ENCODE measurements around the gene PCK1. TPM values are rescaled to one million over a fixed set of nuclear protein-coding genes. Genes with fewer than 3 reads are reported as not detected.

PCK1 gene
- polyA plus RNA-seq, 3 donors: not detected

GRCh38 chr20:57609086-57609841 is 48.4 kb downstream of the PCK1 start:
- 89% methylated on average over 14 of the region's 16 CpGs for WGBS (ENCODE audit: insufficient coverage)
- H3K4me1 Mint-ChIP-seq: peaks cover 4% of the 10 kb centered on the region
- H3K4me3 Mint-ChIP-seq: no peak overlapping the region
- Histone ChIP-seq H4K20me1 (ENCODE audit: insufficient read depth, low read length) (no peaks in the 10 kb centered on the region), H3K9me3 (replicated peaks in 1 of 2; ENCODE audit: control insufficient read depth in 1 of 2, insufficient read depth in 1 of 2, low read length in 2 of 2) (no peaks in the 10 kb centered on the region), H3K27ac (ENCODE audit: low read depth in 1 of 2, low read length in 2 of 2) (no peak overlapping the region), H3K36me3 (replicated peaks in 1 of 2; ENCODE audit: control insufficient read depth in 1 of 2, insufficient read depth in 2 of 2, low read length in 2 of 2) (peaks cover 0 to 12% of the 10 kb centered on the region in 2 donors), H3K4me1 (ENCODE audit: control insufficient read depth in 1 of 2, insufficient read depth in 2 of 2, low read length in 2 of 2) (no peaks in the 10 kb centered on the region), H3K9ac (ENCODE audit: insufficient read depth, low read length, poor library complexity, severe bottlenecking) (no peak overlapping the region), H3K4me2 (replicated peaks; ENCODE audit: extremely low read depth, low read length, poor library complexity, severe bottlenecking) (no peak overlapping the region), H3K4me3 (replicated peaks in 1 of 3; ENCODE audit: low read depth in 2 of 3, low read length in 3 of 3) (no peak overlapping the region), H3K79me2 (ENCODE audit: insufficient read depth, low read length) (no peaks in the 10 kb centered on the region), H3K27me3 (ENCODE audit: control insufficient read depth in 2 of 2, insufficient read depth in 2 of 2, low read length in 2 of 2) (no peaks in the 10 kb centered on the region), H2AFZ (ENCODE audit: insufficient read depth, low read depth, low read length, poor library complexity, severe bottlenecking) (no peak overlapping the region)
- DNase-seq: no peak
- H3K27me3 Mint-ChIP-seq (ENCODE audit: low read depth in 3 of 3): peaks cover 6 to 25% (median 7%) of the 10 kb centered on the region in 3 donors
- H3K9me3 Mint-ChIP-seq: peaks cover 0 to 5% (median 0%) of the 10 kb centered on the region in 7 donors
- intact Hi-C loops (cut with micrococcal nuclease): no loop called here
- no peak overlapping the region for H3K27ac Mint-ChIP-seq
- peaks cover 5 to 46% of the 10 kb centered on the region in 2 donors for H3K36me3 Mint-ChIP-seq
- TF ChIP-seq CTCF (IDR thresholded peaks at IDR 0.05): no peak

- peaks cover 9 to 52% of the 10 kb centered on the region in 2 donors for H3K36me3 Mint-ChIP-seq
- no peaks in the 10 kb centered on the region for H3K79me2 ChIP-seq (ENCODE audit: insufficient read depth, low read length)
- H3K4me1 Mint-ChIP-seq: peaks cover 4% of the 10 kb centered on the region
- H3K9me3 ChIP-seq (replicated peaks in 1 of 2; ENCODE audit: control insufficient read depth in 1 of 2, insufficient read depth in 1 of 2, low read length in 2 of 2): no peaks in the 10 kb centered on the region
- H3K4me2 ChIP-seq (replicated peaks; ENCODE audit: extremely low read depth, low read length, poor library complexity, severe bottlenecking): no peak overlapping the region
- no peaks in the 10 kb centered on the region for H4K20me1 ChIP-seq (ENCODE audit: insufficient read depth, low read length)
- H3K27ac ChIP-seq (ENCODE audit: low read depth in 1 of 2, low read length in 2 of 2): no peak overlapping the region
- no peak overlapping the region for H3K27ac Mint-ChIP-seq
- 100% methylated on average over 5 of the region's 8 CpGs for WGBS (ENCODE audit: insufficient coverage)
- no peak overlapping the region for H3K4me3 Mint-ChIP-seq
- DNase-seq: no peak
- H3K4me1 ChIP-seq (ENCODE audit: control insufficient read depth in 1 of 2, insufficient read depth in 2 of 2, low read length in 2 of 2): no peaks in the 10 kb centered on the region
- H2AFZ ChIP-seq (ENCODE audit: insufficient read depth, low read depth, low read length, poor library complexity, severe bottlenecking): no peak overlapping the region
- H3K9ac ChIP-seq (ENCODE audit: insufficient read depth, low read length, poor library complexity, severe bottlenecking): no peak overlapping the region
- TF ChIP-seq CTCF (IDR thresholded peaks at IDR 0.05): no peak
- intact Hi-C loops (cut with micrococcal nuclease): no loop called here
- H3K36me3 ChIP-seq (replicated peaks in 1 of 2; ENCODE audit: control insufficient read depth in 1 of 2, insufficient read depth in 2 of 2, low read length in 2 of 2): peaks cover 0 to 17% of the 10 kb centered on the region in 2 donors
- H3K27me3 ChIP-seq (ENCODE audit: control insufficient read depth in 2 of 2, insufficient read depth in 2 of 2, low read length in 2 of 2): no peaks in the 10 kb centered on the region
- H3K9me3 Mint-ChIP-seq: peaks cover 0 to 3% (median 0%) of the 10 kb centered on the region in 7 donors
- H3K27me3 Mint-ChIP-seq (ENCODE audit: low read depth in 3 of 3): peaks cover 6 to 28% (median 6%) of the 10 kb centered on the region in 3 donors
- no peak overlapping the region for H3K4me3 ChIP-seq (replicated peaks in 1 of 3; ENCODE audit: low read depth in 2 of 3, low read length in 3 of 3)
These were observed 48.9 kb downstream of the PCK1 start for GRCh38 chr20:57609842-57610167.

All from CD14-positive monocyte (primary cell).